ENCODE measurements around the gene DAGLA.
"Not testable (repeated sequence)": the region's sequence is repeated elsewhere in the genome, so short reads cannot be mapped to it uniquely, and the experiment has no call there.

Gene DAGLA

GRCh38 chr11:61659413-61660196 is 20.6 kb upstream of the DAGLA start:
- no peaks in the 10 kb centered on the region for H3K27me3 ChIP-seq (ENCODE audit: low read length)
- no peaks in the 10 kb centered on the region for H4K20me1 ChIP-seq (ENCODE audit: low read depth, low read length)
- TF ChIP-seq CTCF (IDR thresholded peaks at IDR 0.05; ENCODE audit: insufficient read depth, low read length, poor library complexity, severe bottlenecking) (no peak), EZH2phosphoT487 (conservative IDR thresholded peaks at IDR 0.05; ENCODE audit: low read length) (no peak)
- no peaks in the 10 kb centered on the region for H3K36me3 ChIP-seq (ENCODE audit: low read length)
- no peak overlapping the region for H3K4me3 ChIP-seq (ENCODE audit: insufficient read depth, low read length, poor library complexity, severe bottlenecking)
- H3K79me2 ChIP-seq (ENCODE audit: insufficient read depth, low read length), result no peaks in the 10 kb centered on the region
- no peaks in the 10 kb centered on the region for H3K9me2 ChIP-seq (replicated peaks; ENCODE audit: insufficient read depth, low read length)
- H3F3A ChIP-seq (ENCODE audit: insufficient read depth), result no peaks in the 10 kb centered on the region
- no peak overlapping the region for H3K4me2 ChIP-seq (ENCODE audit: low read depth, low read length, poor library complexity, severe bottlenecking)
- no peaks in the 10 kb centered on the region for H3K9me3 ChIP-seq (ENCODE audit: insufficient read depth, low read length)
- H3K27ac ChIP-seq (ENCODE audit: low read depth, low read length), result no peak overlapping the region
- H2AFZ ChIP-seq (ENCODE audit: low read depth, low read length, severe bottlenecking), result no peak overlapping the region
- H3K9ac ChIP-seq (ENCODE audit: low read length), result no peak overlapping the region

DNA sequence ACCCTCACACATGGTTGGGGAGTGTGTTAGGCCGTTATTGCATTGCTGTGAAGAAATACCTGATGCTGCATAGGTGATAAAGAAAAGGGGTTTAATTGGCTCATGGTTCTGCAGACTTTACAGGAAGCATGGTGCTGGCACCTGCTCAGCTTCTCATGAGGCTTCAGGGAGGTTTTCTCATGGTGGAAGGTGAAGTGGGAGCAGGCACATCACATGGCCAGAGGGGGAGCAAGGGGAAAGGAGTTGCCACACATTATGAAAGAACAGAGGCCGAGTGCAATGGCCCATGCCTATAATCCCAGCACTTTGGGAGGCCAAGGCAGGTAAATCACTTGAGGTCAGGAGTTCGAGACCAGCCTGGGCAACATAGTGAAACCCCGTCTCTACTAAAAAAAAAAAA is 19.2 kb upstream of the DAGLA start:
- H2AFZ ChIP-seq (ENCODE audit: low read depth, low read length, severe bottlenecking); H3F3A ChIP-seq (ENCODE audit: insufficient read depth); H3K36me3 ChIP-seq (ENCODE audit: low read length); H3K9ac ChIP-seq (ENCODE audit: low read length); H3K27me3 ChIP-seq (ENCODE audit: low read length); H3K9me3 ChIP-seq (ENCODE audit: insufficient read depth, low read length); H3K27ac ChIP-seq (ENCODE audit: low read depth, low read length); H3K79me2 ChIP-seq (ENCODE audit: insufficient read depth, low read length); H4K20me1 ChIP-seq (ENCODE audit: low read depth, low read length); H3K4me3 ChIP-seq (ENCODE audit: insufficient read depth, low read length, poor library complexity, severe bottlenecking); H3K9me2 ChIP-seq (replicated peaks; ENCODE audit: insufficient read depth, low read length); H3K4me2 ChIP-seq (ENCODE audit: low read depth, low read length, poor library complexity, severe bottlenecking): not testable (repeated sequence)

GRCh38 chr11:61666684-61667297 is 13.4 kb upstream of the DAGLA start:
- Histone ChIP-seq H4K20me1 (ENCODE audit: low read depth, low read length) (no peaks in the 10 kb centered on the region), H3K27me3 (ENCODE audit: low read length) (no peaks in the 10 kb centered on the region), H3K36me3 (ENCODE audit: low read length) (no peaks in the 10 kb centered on the region), H3K4me2 (ENCODE audit: low read depth, low read length, poor library complexity, severe bottlenecking) (no peak overlapping the region), H2AFZ (ENCODE audit: low read depth, low read length, severe bottlenecking) (no peak overlapping the region), H3K9me3 (ENCODE audit: insufficient read depth, low read length) (no peaks in the 10 kb centered on the region), H3K9me2 (replicated peaks; ENCODE audit: insufficient read depth, low read length) (no peaks in the 10 kb centered on the region), H3F3A (ENCODE audit: insufficient read depth) (no peaks in the 10 kb centered on the region), H3K9ac (ENCODE audit: low read length) (no peak overlapping the region), H3K27ac (ENCODE audit: low read depth, low read length) (no peak overlapping the region), H3K79me2 (ENCODE audit: insufficient read depth, low read length) (no peaks in the 10 kb centered on the region), H3K4me3 (ENCODE audit: insufficient read depth, low read length, poor library complexity, severe bottlenecking) (no peak overlapping the region)
- TF ChIP-seq CTCF (IDR thresholded peaks at IDR 0.05; ENCODE audit: insufficient read depth, low read length, poor library complexity, severe bottlenecking) (no peak), EZH2phosphoT487 (conservative IDR thresholded peaks at IDR 0.05; ENCODE audit: low read length) (no peak)

DNA sequence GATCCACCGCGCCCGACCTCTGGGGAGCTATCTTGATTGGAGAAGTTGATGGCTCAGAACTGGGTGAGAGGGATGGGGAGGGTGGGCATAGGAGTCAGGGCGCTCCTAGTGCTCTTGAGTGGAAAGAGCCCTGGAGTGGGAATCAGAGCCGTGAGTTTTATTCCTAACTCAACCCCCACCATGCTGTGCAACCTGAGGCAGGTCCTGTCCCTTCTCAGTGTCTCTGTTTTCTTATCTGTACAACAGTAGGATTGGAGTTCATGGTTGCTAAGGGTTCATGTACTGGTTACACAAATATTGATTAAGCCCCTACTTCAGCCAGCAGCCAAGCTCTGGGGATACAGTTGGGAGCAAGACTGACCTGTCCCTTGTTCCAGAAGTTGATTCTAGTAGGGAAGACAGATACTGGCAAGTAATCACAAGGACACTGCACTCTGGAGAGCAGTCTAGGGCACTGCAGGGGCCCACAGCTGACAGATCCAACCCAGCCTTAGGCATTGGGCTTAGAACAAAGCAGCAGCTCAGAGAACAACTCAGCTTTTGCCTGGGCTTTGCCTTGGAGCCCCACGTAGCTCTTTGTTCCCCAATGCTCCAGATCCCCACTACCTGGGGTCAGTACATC is 12.4 kb upstream of the DAGLA start:
- H3K4me3 ChIP-seq (ENCODE audit: insufficient read depth, low read length, poor library complexity, severe bottlenecking), result no peak overlapping the region
- no peaks in the 10 kb centered on the region for H3K36me3 ChIP-seq (ENCODE audit: low read length)
- no peak for TF ChIP-seq EZH2phosphoT487 (conservative IDR thresholded peaks at IDR 0.05; ENCODE audit: low read length)
- no peak for TF ChIP-seq CTCF (IDR thresholded peaks at IDR 0.05; ENCODE audit: insufficient read depth, low read length, poor library complexity, severe bottlenecking)
- no peak overlapping the region for H3K27ac ChIP-seq (ENCODE audit: low read depth, low read length)
- H3K9me2 ChIP-seq (replicated peaks; ENCODE audit: insufficient read depth, low read length), result no peaks in the 10 kb centered on the region
- H4K20me1 ChIP-seq (ENCODE audit: low read depth, low read length), result no peaks in the 10 kb centered on the region
- no peaks in the 10 kb centered on the region for H3F3A ChIP-seq (ENCODE audit: insufficient read depth)
- H3K4me2 ChIP-seq (ENCODE audit: low read depth, low read length, poor library complexity, severe bottlenecking), result no peak overlapping the region
- no peak overlapping the region for H2AFZ ChIP-seq (ENCODE audit: low read depth, low read length, severe bottlenecking)
- no peaks in the 10 kb centered on the region for H3K27me3 ChIP-seq (ENCODE audit: low read length)
- H3K79me2 ChIP-seq (ENCODE audit: insufficient read depth, low read length), result no peaks in the 10 kb centered on the region
- no peak overlapping the region for H3K9ac ChIP-seq (ENCODE audit: low read length)
- no peaks in the 10 kb centered on the region for H3K9me3 ChIP-seq (ENCODE audit: insufficient read depth, low read length)

Measured in SU-DHL-6 (cell line).